ENCODE results near the gene BCR.

Gene BCR

GRCh38 chr22:23182309-23183060 is 2.2 kb downstream of the BCR start:
- no peak for DNase-seq (ENCODE audit: low read depth)

GRCh38 chr22:23183061-23183698 is 2.9 kb downstream of the BCR start:
- no peak for TF ChIP-seq CTCF (IDR thresholded peaks at IDR 0.05; ENCODE audit: control insufficient read depth, extremely low read depth, insufficient read depth)
- H3K4me3 ChIP-seq (ENCODE audit: low read depth, low read length): peak overlapping the region; percentile 65
- no peak for DNase-seq (ENCODE audit: low read depth)

More at GRCh38 chr22:23182309-23183060, 2.2 kb downstream of the BCR start:
- no peak for TF ChIP-seq CTCF (IDR thresholded peaks at IDR 0.05; ENCODE audit: control insufficient read depth, extremely low read depth, insufficient read depth)
- H3K4me3 ChIP-seq (ENCODE audit: low read depth, low read length): peak overlapping the region; percentile 65

GRCh38 chr22:23184100-23184763 is 3.9 kb downstream of the BCR start:
- no peak overlapping the region for H3K4me3 ChIP-seq (ENCODE audit: low read depth, low read length)
- no peak for DNase-seq (ENCODE audit: low read depth)
- TF ChIP-seq CTCF (IDR thresholded peaks at IDR 0.05; ENCODE audit: control insufficient read depth, extremely low read depth, insufficient read depth): no peak

- H3K4me3 ChIP-seq (ENCODE audit: low read depth, low read length): no peak overlapping the region
- DNase-seq (ENCODE audit: low read depth): no peak
- no peak for TF ChIP-seq CTCF (IDR thresholded peaks at IDR 0.05; ENCODE audit: control insufficient read depth, extremely low read depth, insufficient read depth)
Observed at GRCh38 chr22:23184764-23185113, 4.4 kb downstream of the BCR start.

GRCh38 chr22:23187211-23187610 is 6.9 kb downstream of the BCR start:
- H3K4me3 ChIP-seq (ENCODE audit: low read depth, low read length): no peak overlapping the region
- DNase-seq (ENCODE audit: low read depth): no peak
- TF ChIP-seq CTCF (IDR thresholded peaks at IDR 0.05; ENCODE audit: control insufficient read depth, extremely low read depth, insufficient read depth): no peak

GRCh38 chr22:23187871-23188700 is 7.8 kb downstream of the BCR start:
- H3K4me3 ChIP-seq (ENCODE audit: low read depth, low read length): no peak overlapping the region
- DNase-seq (ENCODE audit: low read depth): no peak
- no peak for TF ChIP-seq CTCF (IDR thresholded peaks at IDR 0.05; ENCODE audit: control insufficient read depth, extremely low read depth, insufficient read depth)

Measured in LNCaP clone FGC (cell line).